Esophagus muscularis mucosa (tissue), 4 donors: Measurements from ENCODE around the gene APOBEC3A. TPM values are rescaled to one million over a fixed set of nuclear protein-coding genes. Genes with fewer than 3 reads are reported as not detected.

Source experiments
- DNase-seq: peaks from one replicate; pipeline ENCODE4 v3.0.0-alpha.2; 2017; ENCODE audit errors: extremely low spot score
- H3K27ac ChIP-seq, 4 donors: fragments of 200-600 bp; sonication (generic); replicated peaks in 1 of 4; 1 replicate in 3 of 4; 2 replicates in 1 of 4; pipeline ENCODE4 v1.5.1; 2016 to 2019; ENCODE audit warnings: mild to moderate bottlenecking in 1 of 4
- H3K27me3 ChIP-seq, 4 donors: fragments of 200-600 bp; sonication (generic); one replicate each; pipeline versions ENCODE4 v1.5.1 to v1.6.0; 2016 to 2019
- H3K36me3 ChIP-seq, 4 donors: fragments of 200-600 bp; sonication (generic); one replicate each; pipeline ENCODE4 v1.5.1; 2016 to 2019
- H3K4me1 ChIP-seq, 4 donors: fragments of 200-600 bp; sonication (generic); one replicate each; pipeline ENCODE4 v1.5.1; 2016 to 2019
- H3K4me3 ChIP-seq, 4 donors: fragments of 200-600 bp; sonication (generic); 1 replicate in 2 of 4; 2 replicates in 2 of 4; pipeline ENCODE4 v1.5.1; 2016 to 2019; ENCODE audit warnings: mild to moderate bottlenecking in 4 of 4, moderate library complexity in 1 of 4
- H3K9me3 ChIP-seq, 4 donors: fragments of 200-600 bp; sonication (generic); 1 replicate in 3 of 4; 2 replicates in 1 of 4; pipeline ENCODE4 v1.5.1; 2016 to 2019
- EP300 ChIP-seq: sonication (generic); formaldehyde crosslinking; IDR thresholded peaks from one replicate; pipeline ENCODE4 v1.6.1; 2017; ENCODE audit warnings: antibody characterized with exemption
- POLR2A ChIP-seq: fragments of 450-650 bp; IDR thresholded peaks from one replicate; pipeline ENCODE4 v1.6.1; 2017; ENCODE audit warnings: antibody characterized with exemption, moderate library complexity, mild to moderate bottlenecking, low read depth
- POLR2AphosphoS5 ChIP-seq, 2 donors: sonication (generic); formaldehyde crosslinking; IDR thresholded peaks; one replicate each; pipeline ENCODE4 v1.6.1; 2017; ENCODE audit warnings: antibody characterized with exemption in 2 of 2
- WGBS: methylation state at CpG from one replicate; pipeline ENCODE4 v1.1.5; 2018; 5-methylcytosine and 5-hydroxymethylcytosine counted together
- intact Hi-C: fragments of 100-400 bp; cut with DNase I; formaldehyde crosslinking; loops from one replicate; pipeline ENCODE4 v1.15.1; 2023
- total RNA-seq, 4 donors: library from RNA; depleted of rRNA; stranded (reverse); fragments of >200 nt; gene quantifications; one replicate each; pipeline versions ENCODE4 v1.1.0 to v1.2.1, GENCODE V29; 2016
- TF ChIP-seq, protein P1 (sequence below), 3 experiments: fragments of 200-600 bp in 2 of 3; fragments of 450-650 bp in 1 of 3; sonication (generic) in 2 of 3; IDR thresholded peaks; one replicate each; pipeline ENCODE4 v1.5.1; 2017 to 2019; ENCODE audit warnings: antibody characterized with exemption in 3 of 3, mild to moderate bottlenecking in 2 of 3, moderate library complexity in 1 of 3

APOBEC3A gene
- total RNA-seq, 4 donors from 2014 or later = 0.58 to 8.0 TPM; not detected in 2

DNA sequence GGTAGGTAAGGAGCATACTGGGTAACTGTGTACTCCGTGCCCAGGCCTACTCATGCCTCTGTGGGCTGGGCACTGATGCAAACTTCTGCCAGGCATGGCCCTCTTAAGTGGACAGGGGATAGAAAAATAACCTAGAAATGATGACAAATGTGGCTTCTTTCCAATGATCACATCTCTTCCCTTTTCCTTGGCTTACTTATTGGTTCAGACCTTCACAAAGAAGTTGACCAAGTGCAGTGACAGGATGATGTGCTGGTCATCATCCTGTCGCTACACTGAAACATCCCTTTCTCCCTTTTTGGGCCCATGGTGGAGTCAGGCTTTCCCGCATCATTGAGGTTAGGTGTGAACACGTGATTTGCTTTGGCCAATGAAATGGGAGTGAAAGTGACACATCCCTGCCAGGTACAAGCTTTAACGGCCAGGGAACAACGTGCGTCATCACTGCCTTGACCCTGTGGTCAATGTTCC lies 31.8 kb upstream of the APOBEC3A start:
- peak overlapping the region; percentile 35 to 85 (median 70) for H3K27ac ChIP-seq
- 78% methylated on average over 7 of the region's 7 CpGs for whole genome bisulfite sequencing
- no peaks in the 10 kb centered on the region for H3K9me3 ChIP-seq
- H3K4me1 ChIP-seq = peaks cover 18 to 50% (median 45%) of the 10 kb centered on the region in 4 donors
- H3K27me3 ChIP-seq = no peaks in the 10 kb centered on the region
- DNase-seq = no peak
- intact Hi-C loops = loop anchor here (2.0 to 10.0 kb wide), 2 partner anchors 57 to 59 kb away; partner anchors contain the start of gene APOBEC3B
- H3K36me3 ChIP-seq = no peaks in the 10 kb centered on the region
- TF ChIP-seq, protein P1, sequence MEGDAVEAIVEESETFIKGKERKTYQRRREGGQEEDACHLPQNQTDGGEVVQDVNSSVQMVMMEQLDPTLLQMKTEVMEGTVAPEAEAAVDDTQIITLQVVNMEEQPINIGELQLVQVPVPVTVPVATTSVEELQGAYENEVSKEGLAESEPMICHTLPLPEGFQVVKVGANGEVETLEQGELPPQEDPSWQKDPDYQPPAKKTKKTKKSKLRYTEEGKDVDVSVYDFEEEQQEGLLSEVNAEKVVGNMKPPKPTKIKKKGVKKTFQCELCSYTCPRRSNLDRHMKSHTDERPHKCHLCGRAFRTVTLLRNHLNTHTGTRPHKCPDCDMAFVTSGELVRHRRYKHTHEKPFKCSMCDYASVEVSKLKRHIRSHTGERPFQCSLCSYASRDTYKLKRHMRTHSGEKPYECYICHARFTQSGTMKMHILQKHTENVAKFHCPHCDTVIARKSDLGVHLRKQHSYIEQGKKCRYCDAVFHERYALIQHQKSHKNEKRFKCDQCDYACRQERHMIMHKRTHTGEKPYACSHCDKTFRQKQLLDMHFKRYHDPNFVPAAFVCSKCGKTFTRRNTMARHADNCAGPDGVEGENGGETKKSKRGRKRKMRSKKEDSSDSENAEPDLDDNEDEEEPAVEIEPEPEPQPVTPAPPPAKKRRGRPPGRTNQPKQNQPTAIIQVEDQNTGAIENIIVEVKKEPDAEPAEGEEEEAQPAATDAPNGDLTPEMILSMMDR (IDR thresholded peaks at IDR 0.05) = no peak
- TF ChIP-seq EP300 = no peak
- TF ChIP-seq POLR2AphosphoS5 (IDR thresholded peaks at IDR 0.05) = no peak
- no peak for TF ChIP-seq POLR2A
- H3K4me3 ChIP-seq = no peak overlapping the region

DNA sequence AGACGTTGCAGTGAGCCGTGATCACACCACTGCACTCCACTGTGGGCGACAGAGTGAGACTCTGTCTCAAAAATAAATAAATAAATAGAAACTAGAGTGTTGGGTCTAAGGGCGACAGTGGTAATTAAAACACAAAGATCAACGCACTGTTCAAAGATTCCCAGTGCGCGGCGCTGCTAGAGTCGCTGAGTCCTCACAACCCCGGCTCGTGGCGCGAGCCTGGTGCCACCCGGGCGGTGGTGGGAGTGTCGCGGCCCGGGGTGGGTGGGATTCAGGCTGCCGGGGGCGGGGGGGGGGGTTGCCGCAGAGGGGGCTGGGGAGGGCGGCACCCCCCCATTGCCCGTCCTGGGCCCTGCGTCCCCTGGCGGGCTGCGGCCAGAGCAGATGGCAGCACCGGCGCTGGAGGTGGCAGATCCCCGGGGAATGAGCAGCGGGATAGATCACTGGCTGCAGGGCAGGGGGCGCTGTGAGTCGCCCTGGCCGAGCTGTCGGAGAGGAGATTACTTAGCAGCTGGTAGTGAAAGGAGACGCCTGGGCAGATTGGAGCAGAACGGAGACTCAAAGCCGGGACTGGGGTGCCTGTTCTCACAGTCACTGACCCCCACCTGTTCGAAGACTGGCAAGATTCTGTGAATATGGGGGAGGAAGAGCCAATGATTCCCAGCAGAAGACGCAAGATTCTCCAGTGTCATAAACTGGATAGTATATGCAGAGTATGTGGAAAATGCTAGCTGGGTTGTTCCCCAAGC lies 30.2 kb upstream of the APOBEC3A start:
- no peaks in the 10 kb centered on the region for H3K36me3 ChIP-seq
- H3K27me3 ChIP-seq = no peaks in the 10 kb centered on the region
- peak overlapping the region; percentile 77 to 85 (median 81) for H3K27ac ChIP-seq
- DNase-seq = no peak
- intact Hi-C loops = loop anchor here (2.0 to 10.0 kb wide), 2 partner anchors 58 kb away; partner anchors contain the start of gene APOBEC3B
- TF ChIP-seq POLR2AphosphoS5 (IDR thresholded peaks at IDR 0.05) (peak in 1 of 2 donors; percentile 27), POLR2A (no peak), EP300 (no peak)
- TF ChIP-seq, protein P1 (IDR thresholded peaks at IDR 0.05) = peak; percentile 64 to 83 (median 77)
- WGBS = 15% methylated on average over 21 of the region's 39 CpGs
- no peaks in the 10 kb centered on the region for H3K9me3 ChIP-seq
- peaks cover 18 to 50% (median 45%) of the 10 kb centered on the region in 4 donors for H3K4me1 ChIP-seq
- H3K4me3 ChIP-seq = peak overlapping the region; percentile 52 to 58 (median 54)

DNA sequence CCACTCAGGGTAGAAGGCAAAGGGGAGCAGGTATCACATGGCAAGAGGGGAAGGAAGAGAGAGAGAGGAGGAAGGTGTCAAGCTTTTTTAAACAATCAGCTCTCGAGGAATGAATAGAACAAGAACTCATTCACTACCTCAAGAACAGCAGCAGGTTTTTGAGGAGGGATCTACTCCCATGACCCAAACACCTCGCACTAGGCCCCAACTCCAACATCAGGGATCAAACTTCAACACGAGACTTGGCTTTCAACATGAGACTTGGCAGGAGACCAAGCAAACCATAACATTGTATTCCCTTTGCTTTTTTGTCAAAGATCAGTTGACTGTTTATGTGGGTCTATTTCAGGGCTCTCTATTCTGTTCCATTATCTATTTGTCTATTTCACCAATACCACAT lies 26.9 kb upstream of the APOBEC3A start:
- 53% methylated on average over 3 of the region's 3 CpGs for WGBS
- Histone ChIP-seq H3K27ac (no peak overlapping the region), H3K4me3 (no peak overlapping the region), H3K4me1 (peaks cover 3 to 27% (median 21%) of the 10 kb centered on the region in 4 donors), H3K36me3 (no peaks in the 10 kb centered on the region), H3K9me3 (no peaks in the 10 kb centered on the region), H3K27me3 (no peaks in the 10 kb centered on the region)
- TF ChIP-seq, protein P1 (IDR thresholded peaks at IDR 0.05) = no peak
- TF ChIP-seq EP300 = no peak
- no peak for TF ChIP-seq POLR2AphosphoS5 (IDR thresholded peaks at IDR 0.05)
- no peak for TF ChIP-seq POLR2A
- no peak for DNase-seq
- intact Hi-C loops = no loop called here

DNA sequence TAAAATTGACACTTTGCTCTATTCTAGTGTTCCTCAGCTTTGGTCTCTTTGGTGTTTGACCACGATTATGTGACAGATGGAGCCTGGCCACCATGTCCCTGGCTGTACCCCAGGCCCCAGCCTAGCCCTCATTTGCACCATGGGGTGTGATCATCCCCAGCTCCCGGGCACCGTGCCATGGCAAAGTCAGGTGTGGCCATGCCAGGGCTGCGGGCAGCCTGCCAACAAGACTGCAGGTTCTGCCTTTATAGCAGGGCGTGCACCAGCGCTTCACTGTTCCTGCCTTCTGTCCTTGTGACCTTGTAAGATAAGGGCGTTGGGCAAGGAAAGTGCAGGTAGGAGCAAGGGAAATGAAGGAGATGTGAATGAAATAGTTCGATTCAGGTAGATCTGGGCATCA lies 22.4 kb upstream of the APOBEC3A start:
- no peaks in the 10 kb centered on the region for H3K9me3 ChIP-seq
- no peaks in the 10 kb centered on the region for H3K27me3 ChIP-seq
- H3K27ac ChIP-seq = no peak overlapping the region
- H3K4me3 ChIP-seq = no peak overlapping the region
- TF ChIP-seq POLR2AphosphoS5 (IDR thresholded peaks at IDR 0.05) (no peak), EP300 (no peak), POLR2A (no peak)
- TF ChIP-seq, protein P1 (IDR thresholded peaks at IDR 0.05) = no peak
- DNase-seq = no peak
- no peaks in the 10 kb centered on the region for H3K36me3 ChIP-seq
- H3K4me1 ChIP-seq = peaks cover 0 to 5% (median 0%) of the 10 kb centered on the region in 4 donors
- intact Hi-C loops = no loop called here
- WGBS = 86% methylated on average over 8 of the region's 8 CpGs
